HEK293T (cell line): ENCODE data around the gene KCNJ5.

Experiments
- CTCF ChIA-PET: fragments of 350-600 bp; formaldehyde crosslinking; extraction: SDS; loops from one replicate; lab custom pipeline; 2021; ENCODE audit warnings: antibody characterized with exemption, inconsistent platforms; lab: Yijun Ruan, JAX
- POLR2A ChIA-PET: fragments of 350-600 bp; formaldehyde crosslinking; extraction: SDS; loops from one replicate; lab custom pipeline; 2020; ENCODE audit warnings: antibody characterized with exemption, inconsistent platforms; lab: Yijun Ruan, JAX
- DNase-seq: peaks from one replicate; pipeline ENCODE4 v3.0.0; 2012; ENCODE audit warnings: mixed read lengths; ENCODE audit errors: extremely low spot score
- ARNT ChIP-seq: fragments of 450-650 bp; IDR thresholded peaks from 2 replicates; pipeline ENCODE4 v1.6.1; 2017; ENCODE audit warnings: mild to moderate bottlenecking
- BHLHE40 ChIP-seq: fragments of 450-650 bp; IDR thresholded peaks from 2 replicates; pipeline ENCODE4 v1.6.1; 2016; ENCODE audit warnings: mild to moderate bottlenecking, moderate library complexity, borderline replicate concordance
- CTBP1 ChIP-seq: fragments of 450-650 bp; IDR thresholded peaks from 2 replicates; pipeline ENCODE4 v1.6.1; 2016; ENCODE audit warnings: borderline replicate concordance
- ELF4 ChIP-seq: fragments of 450-650 bp; IDR thresholded peaks from 2 replicates; pipeline ENCODE4 v1.6.1; 2017; ENCODE audit warnings: antibody characterized with exemption
- FOXA1 ChIP-seq: fragments of 450-650 bp; IDR thresholded peaks from 2 replicates; pipeline ENCODE4 v1.6.1; 2016; ENCODE audit warnings: mild to moderate bottlenecking
- FOXK2 ChIP-seq: fragments of 450-650 bp; IDR thresholded peaks from 2 replicates; pipeline ENCODE4 v1.6.1; 2016; ENCODE audit warnings: mild to moderate bottlenecking
- FOXM1 ChIP-seq: fragments of 450-650 bp; IDR thresholded peaks from 2 replicates; pipeline ENCODE4 v1.6.1; 2017; ENCODE audit warnings: mild to moderate bottlenecking, borderline replicate concordance
- L3MBTL2 ChIP-seq: fragments of 450-650 bp; conservative IDR thresholded peaks from 2 replicates; pipeline ENCODE4 v1.6.1; 2016; ENCODE audit warnings: mild to moderate bottlenecking
- LEF1 ChIP-seq: fragments of 450-650 bp; IDR thresholded peaks from 2 replicates; pipeline ENCODE4 v1.6.1; 2017; ENCODE audit warnings: mild to moderate bottlenecking, borderline replicate concordance
- NFRKB ChIP-seq: fragments of 450-650 bp; IDR thresholded peaks from 2 replicates; pipeline ENCODE4 v1.6.1; 2016; ENCODE audit warnings: mild to moderate bottlenecking, moderate library complexity
- PKNOX1 ChIP-seq: fragments of 450-650 bp; IDR thresholded peaks from 2 replicates; pipeline ENCODE4 v1.6.1; 2016
- SP1 ChIP-seq: fragments of 450-650 bp; IDR thresholded peaks from 2 replicates; pipeline ENCODE4 v1.6.1; 2017
- SUZ12 ChIP-seq: fragments of 450-650 bp; IDR thresholded peaks from 2 replicates; pipeline ENCODE4 v1.6.1; 2016; ENCODE audit warnings: mild to moderate bottlenecking
- TARDBP ChIP-seq: fragments of 450-650 bp; IDR thresholded peaks from 2 replicates; pipeline ENCODE4 v1.6.1; 2016
- ZNF384 ChIP-seq: fragments of 450-650 bp; IDR thresholded peaks from 2 replicates; pipeline ENCODE4 v1.6.1; 2016

KCNJ5 gene

GRCh38 chr11:128878455-128878854, 12.7 kb upstream of the KCNJ5 start:
- no peak for DNase-seq
- CTCF ChIA-PET, result no interaction called here
- POLR2A ChIA-PET, result no interaction called here
- TF ChIP-seq SUZ12 (no peak), CTBP1 (no peak), ELF4 (no peak), LEF1 (no peak), L3MBTL2 (no peak), TARDBP (no peak), FOXK2 (no peak), ZNF384 (no peak), NFRKB (no peak), FOXM1 (no peak), FOXA1 (no peak), PKNOX1 (no peak), ARNT (no peak), BHLHE40 (no peak), SP1 (no peak)

GRCh38 chr11:128879817-128880216, 11.3 kb upstream of the KCNJ5 start:
- TF ChIP-seq PKNOX1, result no peak
- TF ChIP-seq BHLHE40, result no peak
- TF ChIP-seq NFRKB, result no peak
- no peak for TF ChIP-seq CTBP1
- TF ChIP-seq ARNT, result no peak
- TF ChIP-seq SUZ12, result no peak
- TF ChIP-seq FOXA1, result no peak
- no peak for TF ChIP-seq ZNF384
- DNase-seq, result no peak
- ChIA-PET CTCF (interaction anchor here (1.2 kb wide), 1 partner anchor 76 kb away, joined by 4 read pairs; no protein-coding TSS in a partner anchor), POLR2A (no interaction called here)

GRCh38 chr11:128881221-128881620, 9.9 kb upstream of the KCNJ5 start:
- ChIA-PET POLR2A (no interaction called here), CTCF (interaction anchor here (1.4 kb wide), 1 partner anchor 67 kb away, joined by 6 read pairs; no protein-coding TSS in a partner anchor)
- TF ChIP-seq NFRKB, result no peak
- DNase-seq, result no peak

- POLR2A ChIA-PET, result no interaction called here
- TF ChIP-seq BHLHE40 (no peak), SP1 (no peak)
- CTCF ChIA-PET, result interaction anchor here (0.7 to 1.4 kb wide), 3 partner anchors 61 to 74 kb away, joined by 4 to 6 read pairs (median 4); no protein-coding TSS in a partner anchor
- DNase-seq, result no peak
These were observed 8.7 kb upstream of the KCNJ5 start for GRCh38 chr11:128882451-128882850.

- ChIA-PET CTCF (interaction anchor here (0.6 to 3.8 kb wide), 8 partner anchors 9 to 80 kb away, joined by 3 to 68 read pairs (median 8); no protein-coding TSS in a partner anchor), POLR2A (no interaction called here)
- TF ChIP-seq SP1 (no peak), NFRKB (no peak), FOXA1 (no peak), PKNOX1 (no peak), SUZ12 (no peak), CTBP1 (no peak), BHLHE40 (no peak), ZNF384 (no peak)
- no peak for DNase-seq
These were observed 7.1 kb upstream of the KCNJ5 start for GRCh38 chr11:128884054-128884453.

GRCh38 chr11:128884703-128885338, 6.3 kb upstream of the KCNJ5 start:
- CTCF ChIA-PET, result interaction anchor here (0.6 to 3.8 kb wide), 18 partner anchors 8 to 102 kb away, joined by 3 to 68 read pairs (median 4); no protein-coding TSS in a partner anchor
- TF ChIP-seq SUZ12 (no peak), FOXA1 (no peak), PKNOX1 (no peak), SP1 (no peak), L3MBTL2 (no peak), ELF4 (no peak), NFRKB (no peak), TARDBP (no peak), CTBP1 (no peak), FOXM1 (no peak), LEF1 (no peak)
- DNase-seq, result peak; percentile 60
- POLR2A ChIA-PET, result interaction anchor here (1.7 kb wide), 1 partner anchor 72 kb away, joined by 6 read pairs; no protein-coding TSS in a partner anchor
